HepG2 (cell line): ENCODE measurements around the gene TCAF1. TPM values are rescaled to one million over a fixed set of nuclear protein-coding genes. Genes with fewer than 3 reads are reported as not detected.
A peak's percentile ranks its signal among the peaks of the same experiment; 100 is the strongest.

Experiments
- ATAC-seq: fragments of 200-7000 bp; cut with Tn5 transposase; 3 replicates; pipeline ENCODE4 v1.9.1; 2020; ENCODE audit warnings: mild to moderate bottlenecking, moderate library complexity
- BruUV-seq: library from RNA; stranded (reverse); fragments of 400-500 nt; replicated peaks from 2 replicates; lab custom pipeline; 2021; lab: Mats Ljungman, UMichigan
- CTCF ChIA-PET: fragments of 300-600 bp; formaldehyde crosslinking; extraction: SDS; loops from one replicate; lab custom pipeline; 2021; ENCODE audit warnings: low total read pairs, inconsistent platforms, low intra/inter-chr PET ratio; lab: Yijun Ruan, JAX
- POLR2A ChIA-PET: fragments of 350-600 bp; sonication (Branson Sonifier 250); formaldehyde crosslinking; loops from one replicate; lab custom pipeline; 2020; ENCODE audit warnings: antibody characterized with exemption, inconsistent platforms; lab: Yijun Ruan, JAX
- DNase-seq: peaks from one replicate; pipeline ENCODE4 v3.0.0-alpha.2; 2015; ENCODE audit warnings: low spot score
- FAIRE-seq: peaks from 3 replicates; lab custom pipeline; 2011; peaks lifted over from hg19 to GRCh38; lab: Jason Lieb, UNC
- H2AFZ ChIP-seq: one replicate; pipeline ENCODE4 v1.6.1; 2011; ENCODE audit warnings: low read length, inconsistent platforms
- H3K27ac ChIP-seq: fragments of 300-600 bp; 3 replicates; pipeline ENCODE4 v1.8.0; 2011; ENCODE audit warnings: mixed run types, mild to moderate bottlenecking, mixed read lengths, low read length, inconsistent platforms; ENCODE audit not compliant: insufficient read depth; ENCODE audit errors: extremely low read length
- H3K27me3 ChIP-seq, 2 experiments: fragments of 200-600 bp in 1 of 2; 2 replicates in 1 of 2; 3 replicates in 1 of 2; pipeline versions ENCODE4 v1.6.0 to v1.8.0; 2011; ENCODE audit warnings: low read length in 2 of 2, mild to moderate bottlenecking in 2 of 2, moderate library complexity in 2 of 2, inconsistent platforms in 1 of 2; ENCODE audit not compliant: insufficient read depth in 2 of 2, control insufficient read depth in 1 of 2
- H3K36me3 ChIP-seq, 2 experiments: fragments of 200-600 bp in 1 of 2; replicated peaks in 1 of 2; 2 replicates in 1 of 2; 3 replicates in 1 of 2; pipeline versions ENCODE4 v1.5.1 to v1.8.0; 2011; ENCODE audit warnings: low read length in 2 of 2, inconsistent platforms in 1 of 2; ENCODE audit not compliant: insufficient read depth in 2 of 2, control insufficient read depth in 1 of 2
- H3K4me1 ChIP-seq: 2 replicates; pipeline ENCODE4 v1.5.1; 2012; ENCODE audit warnings: low read length, inconsistent platforms; ENCODE audit not compliant: insufficient read depth
- H3K4me2 ChIP-seq: 2 replicates; pipeline ENCODE4 v1.6.0; 2011; ENCODE audit warnings: low read depth, low read length, inconsistent platforms
- H3K4me3 ChIP-seq, 3 experiments: fragments of 200-600 bp in 1 of 3; sonication (generic), shearing (Covaris generic) in 1 of 3; replicated peaks in 1 of 3; 2 replicates each; pipeline ENCODE4 v1.5.1; 2011 to 2016; ENCODE audit warnings: low read length in 3 of 3, inconsistent platforms in 2 of 3, low read depth in 2 of 3, mild to moderate bottlenecking in 2 of 3, control low read depth in 1 of 3, mixed read lengths in 1 of 3; ENCODE audit not compliant: insufficient read depth in 1 of 3
- H3K79me2 ChIP-seq: one replicate; pipeline ENCODE4 v1.6.1; 2011; ENCODE audit warnings: low read length, inconsistent platforms; ENCODE audit not compliant: insufficient read depth
- H3K9ac ChIP-seq: 2 replicates; pipeline ENCODE4 v1.6.0; 2011; ENCODE audit warnings: mild to moderate bottlenecking, low read depth, low read length, inconsistent platforms; ENCODE audit not compliant: insufficient read depth
- H3K9me3 ChIP-seq: 2 replicates; pipeline ENCODE4 v1.5.1; 2012; ENCODE audit warnings: mild to moderate bottlenecking, low read length
- H4K20me1 ChIP-seq: 2 replicates; pipeline ENCODE4 v1.6.0; 2011; ENCODE audit warnings: inconsistent platforms, mild to moderate bottlenecking, low read length, moderate library complexity; ENCODE audit not compliant: insufficient read depth
- FOXA1 ChIP-seq, 2 experiments: fragments of 450-650 bp in 1 of 2; sonication (generic) in 1 of 2; formaldehyde crosslinking in 1 of 2; IDR thresholded peaks; 2 replicates each; pipeline versions ENCODE4 v1.4.0 to v1.6.1; 2016 to 2020; ENCODE audit warnings: missing genetic modification reagents in 1 of 2
- MAFK ChIP-seq, 2 experiments: IDR thresholded peaks in 1 of 2; conservative IDR thresholded peaks in 1 of 2; 2 replicates each; pipeline ENCODE4 v1.6.1; 2011; ENCODE audit warnings: improper control_type of control experiment in 2 of 2, low read length in 2 of 2
- MTF2 ChIP-seq: sonication (generic); formaldehyde crosslinking; IDR thresholded peaks from 2 replicates; pipeline ENCODE4 v1.5.0; 2020; ENCODE audit warnings: missing genetic modification reagents, borderline replicate concordance
- SRY ChIP-seq: sonication (generic); formaldehyde crosslinking; IDR thresholded peaks from 2 replicates; pipeline ENCODE4 v1.8.0; 2022; ENCODE audit warnings: mild to moderate bottlenecking, missing genetic modification reagents
- TBX3 ChIP-seq: fragments of 450-650 bp; IDR thresholded peaks from 2 replicates; pipeline ENCODE4 v1.6.1; 2017; ENCODE audit warnings: antibody characterized with exemption, mild to moderate bottlenecking, inconsistent platforms, borderline replicate concordance
- TEAD3 ChIP-seq: optimal IDR thresholded peaks from 2 replicates; pipeline ENCODE3; 2016; ENCODE audit warnings: borderline replicate concordance
- ZBTB20 ChIP-seq: sonication (generic); formaldehyde crosslinking; IDR thresholded peaks from 2 replicates; pipeline ENCODE4 v1.8.1; 2023; ENCODE audit warnings: missing genetic modification reagents, low read depth, mild to moderate bottlenecking, borderline replicate concordance
- ZNF652 ChIP-seq: IDR thresholded peaks from 2 replicates; pipeline ENCODE4 v1.6.1; 2016; ENCODE audit warnings: low read depth, borderline replicate concordance
- WGBS: methylation state at CpG from one replicate; pipeline ENCODE4 v1.1.6; 2017; ENCODE audit warnings: low lambda C conversion rate; 5-methylcytosine and 5-hydroxymethylcytosine counted together
- in situ Hi-C: cut with HindIII; loops from 2 replicates; pipeline ENCODE4 v1.10.0; 2017; ENCODE audit warnings: low pct_unique_long_range_greater_than_20kb; ENCODE audit not compliant: extremely low pct_ligation_motif_present
- intact Hi-C: fragments of 100-400 bp; cut with micrococcal nuclease; formaldehyde crosslinking; loops from one replicate; pipeline ENCODE4 v1.10.0; 2022; ENCODE audit not compliant: unreplicated experiment
- polyA plus RNA-seq, 8 experiments: library from polyadenylated mRNA; depleted of rRNA in 3 of 8; stranded (reverse) in 7 of 8; unstranded in 1 of 8; fragments of >200 nt; fragmentation: Illumina TruSeq in 4 of 8; extraction: Trizol in 4 of 8; gene quantifications; 2 replicates each; pipeline versions ENCODE4 v1.2.1 to v1.2.3, GENCODE V29; 2011 to 2016; ENCODE audit warnings: low read depth in 4 of 8, missing spikeins in 1 of 8, mixed read lengths in 1 of 8; ENCODE audit not compliant: insufficient read depth in 1 of 8
- total RNA-seq, 5 experiments: library from RNA; depleted of rRNA; stranded (reverse); fragments of >200 nt; fragmentation: Illumina TruSeq; extraction: Trizol; gene quantifications; 2 replicates each; pipeline ENCODE4 v1.2.3, GENCODE V29; 2016; ENCODE audit warnings: low read depth in 1 of 5
- TF ChIP-seq, protein P1 (sequence below): sonication (generic); formaldehyde crosslinking; IDR thresholded peaks from 2 replicates; pipeline ENCODE4 v1.4.0; 2020; ENCODE audit warnings: missing genetic modification reagents, borderline replicate concordance
- TF ChIP-seq, protein P2 (sequence below): sonication (generic); formaldehyde crosslinking; IDR thresholded peaks from 2 replicates; pipeline ENCODE4 v1.4.0; 2020; ENCODE audit warnings: missing genetic modification reagents

The TCAF1 gene
- total and polyA plus RNA-seq, 2 of the 13 experiments (the other 11 are each of a cell fraction or from before 2014, with no cell fraction given) = 36.2 to 101 TPM

- ATAC-seq = no peak
- no peaks in the 10 kb centered on the region; a peak in 1 of 5 replicates for H3K27me3 ChIP-seq
- H3K79me2 ChIP-seq = peaks cover 98% of the 10 kb centered on the region
- no peak overlapping the region for H3K4me3 ChIP-seq
- CTCF ChIA-PET = no interaction called here
- no peak overlapping the region for H3K9ac ChIP-seq
- TF ChIP-seq MAFK (conservative IDR thresholded peaks at IDR 0.05 in 1 of 2, IDR thresholded peaks at IDR 0.05 in 1 of 2; ENCODE audit: low read length in 2 of 2) (peak in 1 of 2 experiments; percentile 12; a peak in 1 of 4 replicates), ZBTB20 (CRISPR knock-in tag) (no peak)
- TF ChIP-seq, all 625 proteins: peak for 1
- H3K4me2 ChIP-seq = no peak overlapping the region
- peaks cover 18% of the 10 kb centered on the region for H4K20me1 ChIP-seq
- DNase-seq = no peak
- H3K36me3 ChIP-seq = peaks cover 0 to 3% of the 10 kb centered on the region in 2 experiments; a peak in 1 of 5 replicates
- H3K27ac ChIP-seq = no peak overlapping the region
- no peak overlapping the region for H2AFZ ChIP-seq
- POLR2A ChIA-PET = interaction anchor here (1.2 kb wide), 1 partner anchor 14 kb away, joined by 6 read pairs; no protein-coding TSS in a partner anchor
- intact Hi-C loops (loop anchor here (1.0 kb wide), 1 partner anchor 12 kb away; no protein-coding TSS in a partner anchor), in situ Hi-C loops (loop anchor here (25.0 kb wide), 1 partner anchor 491 kb away; no protein-coding TSS in a partner anchor)
- no peaks in the 10 kb centered on the region for H3K9me3 ChIP-seq
- no peak for FAIRE-seq
- peaks cover 41% of the 10 kb centered on the region for H3K4me1 ChIP-seq
- no TSS peak for BruUV-seq
Observed at GRCh38 chr7:143896667-143897066, 5.3 kb downstream of the TCAF1 start.

GRCh38 chr7:143892527-143893300 is 9.3 kb downstream of the TCAF1 start:
- Histone ChIP-seq H3K4me1 (peaks cover 34% of the 10 kb centered on the region), H3K4me3 (peak overlapping the region in 1 of 3 experiments; percentile 26; a peak in 2 of 6 replicates), H3K4me2 (peak overlapping the region; percentile 56), H2AFZ (no peak overlapping the region), H3K9me3 (no peaks in the 10 kb centered on the region), H3K9ac (no peak overlapping the region), H3K27me3 (no peaks in the 10 kb centered on the region), H4K20me1 (peaks cover 27% of the 10 kb centered on the region), H3K79me2 (peaks cover 95% of the 10 kb centered on the region), H3K27ac (peak overlapping the region; percentile 40), H3K36me3 (no peaks in the 10 kb centered on the region; a peak in 2 of 5 replicates)
- DNase-seq = peak; percentile 68
- ATAC-seq = peak; percentile 96
- BruUV-seq = no TSS peak
- peak; percentile 64 for FAIRE-seq
- in situ Hi-C loops (loop anchor here (25.0 kb wide), 1 partner anchor 495 kb away; no protein-coding TSS in a partner anchor), intact Hi-C loops (loop anchor here (1.0 to 2.0 kb wide), 3 partner anchors 10 to 120 kb away; no protein-coding TSS in a partner anchor)
- ChIA-PET CTCF (interaction anchor here (1.4 kb wide), 1 partner anchor 119 kb away, joined by 4 read pairs; no protein-coding TSS in a partner anchor), POLR2A (interaction anchor here (1.1 to 2.7 kb wide), 3 partner anchors 9 to 12 kb away, joined by 7 to 34 read pairs (median 30); partner anchors contain the start of gene TCAF1)
- 60% methylated on average over 5 of the region's 5 CpGs for WGBS
- TF ChIP-seq, protein P1, sequence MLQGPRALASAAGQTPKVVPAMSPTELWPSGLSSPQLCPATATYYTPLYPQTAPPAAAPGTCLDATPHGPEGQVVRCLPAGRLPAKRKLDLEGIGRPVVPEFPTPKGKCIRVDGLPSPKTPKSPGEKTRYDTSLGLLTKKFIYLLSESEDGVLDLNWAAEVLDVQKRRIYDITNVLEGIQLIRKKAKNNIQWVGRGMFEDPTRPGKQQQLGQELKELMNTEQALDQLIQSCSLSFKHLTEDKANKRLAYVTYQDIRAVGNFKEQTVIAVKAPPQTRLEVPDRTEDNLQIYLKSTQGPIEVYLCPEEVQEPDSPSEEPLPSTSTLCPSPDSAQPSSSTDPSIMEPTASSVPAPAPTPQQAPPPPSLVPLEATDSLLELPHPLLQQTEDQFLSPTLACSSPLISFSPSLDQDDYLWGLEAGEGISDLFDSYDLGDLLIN (CRISPR knock-in tag) = no peak
- TF ChIP-seq SRY (CRISPR knock-in tag) (no peak), TEAD3 (CRISPR knock-in tag) (no peak), FOXA1 (IDR thresholded peaks at IDR 0.05) (peak; percentile 44; the same call in 1 of the 2 replicates), FOXA1 (CRISPR knock-in tag; IDR thresholded peaks at IDR 0.05) (no peak), TBX3 (peak; percentile 12; the same call in 1 of the 2 replicates), MTF2 (CRISPR knock-in tag) (no peak), ZNF652 (CRISPR knock-in tag) (no peak)
- TF ChIP-seq, protein P2, sequence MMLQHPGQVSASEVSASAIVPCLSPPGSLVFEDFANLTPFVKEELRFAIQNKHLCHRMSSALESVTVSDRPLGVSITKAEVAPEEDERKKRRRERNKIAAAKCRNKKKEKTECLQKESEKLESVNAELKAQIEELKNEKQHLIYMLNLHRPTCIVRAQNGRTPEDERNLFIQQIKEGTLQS (CRISPR knock-in tag) = no peak
